Measurements from ENCODE around the gene NUDT6.

NUDT6 gene

DNA sequence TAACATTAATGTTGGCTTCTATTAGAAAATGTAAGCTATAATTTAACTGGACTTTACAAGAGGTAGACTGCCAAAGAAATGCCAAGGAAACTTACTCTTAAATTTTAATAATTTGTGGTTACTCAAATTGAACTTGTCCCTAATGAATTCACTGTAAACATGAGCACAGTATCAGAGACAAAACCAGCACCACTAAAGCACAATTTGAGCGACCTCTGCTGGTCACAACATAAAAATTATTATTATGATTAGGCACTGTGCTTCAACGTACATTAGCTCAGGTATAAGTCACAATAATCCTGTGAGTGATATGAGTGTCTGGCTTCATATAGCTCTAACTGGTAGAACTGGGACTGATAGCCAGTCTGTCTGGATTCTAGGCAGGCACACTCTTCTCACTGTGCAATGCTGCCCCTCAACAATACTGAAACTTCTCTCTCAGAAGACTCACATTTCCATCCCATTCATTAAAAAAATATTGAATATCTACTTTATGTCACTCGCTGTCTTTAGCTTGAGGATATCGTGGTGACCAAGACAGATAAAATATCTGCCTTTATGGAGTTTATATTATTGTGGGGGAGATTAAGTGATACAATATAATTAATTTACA, 8.0 kb downstream of the NUDT6 start:
- DNase-seq (ENCODE audit: low read depth, low spot score), result no peak

- DNase-seq (ENCODE audit: low read depth, low spot score), result no peak
Measured at GRCh38 chr4:122912810-122913575, 9.4 kb downstream of the NUDT6 start.

GRCh38 chr4:122911588-122911987, 10.8 kb downstream of the NUDT6 start:
- no peak for DNase-seq (ENCODE audit: low read depth, low spot score)

- DNase-seq (ENCODE audit: low read depth, low spot score), result no peak
Measured at GRCh38 chr4:122909683-122910082, 12.7 kb downstream of the NUDT6 start.

DNA sequence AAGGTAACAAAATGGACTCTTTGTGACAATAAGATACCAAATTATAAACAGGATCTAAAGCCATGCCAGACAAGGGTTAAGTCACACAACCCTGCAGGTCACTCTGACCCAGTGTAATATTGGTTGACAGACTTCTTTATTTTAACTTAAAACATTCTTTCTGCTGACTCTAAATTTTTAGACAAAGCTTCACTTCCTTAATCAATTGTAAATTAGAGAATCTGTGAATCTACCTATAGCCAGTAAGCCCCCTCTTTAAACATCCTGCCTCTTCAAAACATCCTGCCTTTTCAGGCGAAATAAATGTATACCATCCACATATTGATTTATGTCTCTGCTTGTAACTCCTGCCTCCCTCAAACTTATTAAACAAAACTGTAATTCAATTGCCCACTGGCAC, 14.2 kb downstream of the NUDT6 start:
- no peak for DNase-seq (ENCODE audit: low read depth, low spot score)

- peak; percentile 8 for DNase-seq (ENCODE audit: low read depth, low spot score)
Measured at GRCh38 chr4:122906859-122907305, 15.5 kb downstream of the NUDT6 start.

GRCh38 chr4:122903766-122904288, 18.6 kb downstream of the NUDT6 start:
- peak; percentile 8 for DNase-seq (ENCODE audit: low read depth, low spot score)

DNA sequence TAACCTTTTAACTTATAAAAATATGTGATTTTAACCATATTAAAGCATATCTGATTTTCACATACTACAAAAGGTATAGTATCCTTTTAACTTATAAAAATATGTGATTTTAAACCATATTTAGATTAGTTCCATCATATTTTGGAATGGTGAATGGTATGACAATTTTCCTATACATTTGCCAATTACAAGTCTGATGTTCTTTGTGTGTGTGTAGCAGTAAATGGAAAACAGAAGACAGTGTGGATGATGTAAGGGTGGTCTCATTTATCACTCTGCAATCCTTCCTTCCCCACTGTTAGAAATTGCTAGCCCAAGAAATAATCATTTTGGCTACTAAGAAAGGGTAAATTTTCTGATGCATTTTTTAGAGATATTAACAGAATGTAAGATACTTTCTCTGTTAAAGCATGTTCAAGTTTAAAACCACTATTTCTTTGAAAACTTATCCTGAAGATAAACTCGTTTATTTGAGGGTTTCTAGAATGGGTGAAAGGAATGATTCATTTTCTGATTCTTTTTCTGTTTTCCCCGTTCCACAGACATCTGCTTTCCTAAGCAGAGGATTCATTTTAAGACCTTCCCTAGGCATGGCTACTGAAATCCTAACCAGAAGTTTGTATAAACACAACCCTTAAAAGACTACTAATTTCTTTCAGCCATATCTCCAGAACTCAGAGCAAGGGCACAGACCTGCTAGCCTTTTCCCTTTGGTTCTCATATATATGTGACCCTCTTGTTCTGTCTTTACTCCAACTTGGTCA, 21.0 kb downstream of the NUDT6 start:
- DNase-seq (ENCODE audit: low read depth, low spot score), result no peak

DNA sequence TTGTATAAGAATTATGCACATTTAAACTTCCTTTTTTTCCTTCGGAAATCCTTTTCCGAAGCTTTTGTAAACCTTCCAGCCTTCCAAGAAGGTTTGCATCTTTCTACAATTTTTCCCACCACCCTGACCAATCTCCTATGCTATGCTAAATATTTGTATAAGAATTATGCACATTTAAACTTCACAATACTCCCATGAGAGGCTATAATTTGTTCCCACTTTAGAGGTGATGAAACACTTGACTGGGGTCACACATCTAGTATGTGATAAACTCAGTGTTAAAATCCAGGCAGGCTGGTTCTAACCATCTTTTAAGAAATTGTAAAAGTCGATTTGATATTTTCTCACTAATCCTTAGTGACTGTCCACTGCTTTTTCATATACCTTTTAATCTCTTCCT, 22.1 kb downstream of the NUDT6 start:
- no peak for DNase-seq (ENCODE audit: low read depth, low spot score)

GRCh38 chr4:122899682-122900081, 22.7 kb downstream of the NUDT6 start:
- peak; percentile 10 for DNase-seq (ENCODE audit: low read depth, low spot score)

- DNase-seq (ENCODE audit: low read depth, low spot score), result no peak
Measured at GRCh38 chr4:122898370-122899150, 23.8 kb downstream of the NUDT6 start.

DNA sequence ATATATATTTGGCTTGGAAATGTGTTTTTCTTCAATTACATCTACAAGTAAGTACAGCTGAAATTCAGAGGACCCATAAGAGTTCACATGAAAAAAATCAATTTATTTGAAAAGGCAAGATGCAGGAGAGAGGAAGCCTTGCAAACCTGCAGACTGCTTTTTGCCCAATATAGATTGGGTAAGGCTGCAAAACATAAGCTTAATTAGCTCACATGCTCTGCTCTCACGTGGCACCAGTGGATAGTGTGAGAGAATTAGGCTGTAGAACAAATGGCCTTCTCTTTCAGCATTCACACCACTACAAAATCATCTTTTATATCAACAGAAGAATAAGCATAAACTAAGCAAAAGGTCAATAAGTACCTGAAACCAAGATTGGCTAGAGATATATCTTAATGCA, 26.1 kb downstream of the NUDT6 start:
- no peak for DNase-seq (ENCODE audit: low read depth, low spot score)

DNA sequence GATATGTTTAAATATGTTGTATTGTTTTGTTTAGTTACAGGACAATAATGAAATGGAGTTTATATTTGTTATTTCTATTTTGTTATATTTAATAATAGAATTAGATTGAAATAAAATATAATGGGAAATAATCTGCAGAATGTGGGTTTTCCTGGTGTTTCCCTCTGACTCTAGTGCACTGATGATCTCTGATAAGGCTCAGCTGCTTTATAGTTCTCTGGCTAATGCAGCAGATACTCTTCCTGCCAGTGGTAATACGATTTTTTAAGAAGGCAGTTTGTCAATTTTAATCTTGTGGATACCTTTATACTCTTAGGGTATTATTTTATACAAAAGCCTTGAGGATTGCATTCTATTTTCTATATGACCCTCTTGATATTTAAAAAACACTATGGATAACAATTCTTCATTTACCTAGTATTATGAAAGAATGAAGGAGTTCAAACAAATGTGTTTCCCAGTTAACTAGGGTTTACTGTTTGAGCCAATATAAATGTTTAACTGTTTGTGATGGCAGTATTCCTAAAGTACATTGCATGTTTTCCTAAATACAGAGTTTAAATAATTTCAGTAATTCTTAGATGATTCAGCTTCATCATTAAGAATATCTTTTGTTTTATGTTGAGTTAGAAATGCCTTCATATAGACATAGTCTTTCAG, 26.9 kb downstream of the NUDT6 start:
- no peak for DNase-seq (ENCODE audit: low read depth, low spot score)

- DNase-seq (ENCODE audit: low read depth, low spot score), result no peak
Measured at GRCh38 chr4:122894827-122895226, 27.6 kb downstream of the NUDT6 start.

DNA sequence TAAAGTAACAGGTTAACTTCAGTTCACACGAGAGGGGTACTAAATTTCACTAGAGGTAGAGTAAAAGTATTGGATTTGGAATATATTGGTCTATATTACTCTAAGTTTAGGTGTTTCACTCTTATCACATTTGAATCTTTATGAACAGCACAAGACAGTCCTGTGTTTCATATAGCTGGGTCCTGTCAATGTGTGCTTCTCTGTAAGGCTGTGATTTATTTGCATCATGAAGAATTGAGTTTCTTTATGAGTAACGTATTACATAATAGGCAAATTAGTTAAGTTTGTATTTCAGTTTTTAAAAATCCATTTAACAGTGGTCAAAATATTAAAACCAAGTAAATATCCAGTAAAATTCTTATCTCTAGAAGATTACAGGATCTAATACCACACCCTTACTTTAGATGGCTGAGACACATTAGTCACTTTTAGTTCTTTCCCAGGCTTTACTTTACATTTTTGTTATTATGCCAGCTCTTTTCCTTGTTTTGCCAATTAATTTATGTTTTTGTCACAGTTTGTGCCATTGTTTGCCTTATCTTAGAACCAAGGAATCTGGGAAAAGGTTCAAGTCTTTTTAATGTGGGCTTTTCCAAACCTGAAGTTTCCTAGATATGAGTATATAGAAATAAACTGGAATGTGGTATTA, 32.1 kb downstream of the NUDT6 start:
- no peak for DNase-seq (ENCODE audit: low read depth, low spot score)

DNA sequence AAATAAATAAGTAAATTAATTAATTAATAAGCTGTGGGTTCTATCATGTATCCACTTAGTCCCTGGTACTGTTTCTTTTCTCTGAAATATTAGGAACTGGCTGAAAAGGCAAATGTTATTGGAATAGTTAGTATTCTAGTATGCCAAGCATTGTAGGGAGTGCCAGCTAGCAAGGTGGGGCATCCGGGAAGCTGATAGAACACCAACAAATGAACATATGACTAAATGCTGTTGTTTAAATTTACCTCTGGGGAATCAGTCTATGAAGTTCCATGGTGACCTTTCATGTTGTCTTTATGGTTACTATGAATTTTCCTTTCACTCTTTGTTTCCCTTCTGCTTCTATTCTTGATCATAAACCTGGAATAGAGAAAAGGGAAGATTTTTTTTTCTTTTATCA, 32.7 kb downstream of the NUDT6 start:
- no peak for DNase-seq (ENCODE audit: low read depth, low spot score)

GRCh38 chr4:122884499-122884898, 37.9 kb downstream of the NUDT6 start:
- DNase-seq (ENCODE audit: low read depth, low spot score), result no peak

GRCh38 chr4:122882857-122883735, 39.3 kb downstream of the NUDT6 start:
- no peak for DNase-seq (ENCODE audit: low read depth, low spot score)

- DNase-seq (ENCODE audit: low read depth, low spot score), result no peak
Measured at GRCh38 chr4:122879001-122879400, 43.4 kb downstream of the NUDT6 start.

GRCh38 chr4:122876456-122876855, 45.9 kb downstream of the NUDT6 start:
- DNase-seq (ENCODE audit: low read depth, low spot score), result no peak

Measured in ELF-1 (cell line).